Measurements from ENCODE around the gene CYP27C1. TPM values are rescaled to one million over a fixed set of nuclear protein-coding genes. Genes with fewer than 3 reads are reported as not detected.
A peak's percentile ranks its signal among the peaks of the same experiment; 100 is the strongest.

The CYP27C1 gene
- total and polyA plus RNA-seq, 2 experiments from 2014 or later: 1.8 to 2.9 TPM

DNA sequence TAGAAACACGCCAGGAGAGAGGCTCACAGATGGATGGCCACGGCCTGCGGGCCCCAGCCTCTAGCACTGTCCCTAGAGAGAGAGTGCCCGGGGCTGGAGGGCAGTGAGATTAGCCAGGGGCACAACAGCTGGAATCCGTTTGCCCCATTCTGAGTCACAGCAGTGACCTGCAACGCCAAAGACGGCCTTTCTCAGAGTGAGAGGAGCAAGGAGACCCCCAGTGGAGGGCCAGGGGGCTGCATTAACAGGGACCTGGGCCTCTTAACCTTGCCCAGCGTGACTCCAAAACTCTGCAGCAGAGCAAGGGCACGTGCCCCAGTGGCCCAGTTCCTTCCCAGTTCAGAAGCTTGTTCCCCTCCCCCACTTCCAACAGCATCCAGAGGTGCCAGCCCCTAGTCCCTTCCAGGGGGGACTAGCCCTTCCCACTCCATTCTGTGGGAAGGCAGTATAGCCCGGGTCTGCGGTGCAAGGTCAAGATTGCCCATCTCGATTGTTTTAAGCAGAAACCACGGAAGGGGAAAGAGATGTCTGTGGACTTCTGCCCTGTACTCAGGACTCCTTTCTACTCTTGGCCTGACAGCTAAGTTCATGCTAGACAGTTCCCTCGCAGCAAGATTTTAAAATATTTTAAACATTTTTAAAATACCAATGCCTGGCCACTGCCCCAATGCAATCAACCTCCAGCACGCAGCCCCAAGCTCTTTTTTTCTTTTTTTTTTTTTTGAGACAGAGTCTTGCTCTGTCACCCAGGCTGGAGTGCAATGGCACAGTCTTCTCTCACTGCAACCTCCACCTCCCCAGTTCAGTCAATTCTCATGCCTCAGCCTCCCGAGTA, 62.2 kb downstream of the CYP27C1 start:
- H3K27ac ChIP-seq (ENCODE audit: low read depth): no peak overlapping the region
- H3K4me1 ChIP-seq (ENCODE audit: insufficient read depth): peaks cover 12% of the 10 kb centered on the region
- H3K27me3 ChIP-seq (ENCODE audit: insufficient read depth): no peaks in the 10 kb centered on the region
- peak; percentile 89 for DNase-seq (ENCODE audit: low spot score)
- no peaks in the 10 kb centered on the region for H4K20me1 ChIP-seq (replicated peaks; ENCODE audit: insufficient read depth)
- peaks cover 20% of the 10 kb centered on the region for H3K27me3 Mint-ChIP-seq (ENCODE audit: insufficient read depth, low read depth, poor library complexity)
- no peak overlapping the region for H3K4me3 Mint-ChIP-seq
- no peaks in the 10 kb centered on the region for H3K36me3 ChIP-seq (ENCODE audit: insufficient read depth)
- peak; percentile 98 for ATAC-seq
- H3F3A ChIP-seq (replicated peaks; ENCODE audit: low read depth): no peaks in the 10 kb centered on the region
- H3K79me2 ChIP-seq (replicated peaks; ENCODE audit: insufficient read depth): no peaks in the 10 kb centered on the region
- peaks cover 3% of the 10 kb centered on the region; the same call in 1 of the 3 replicates for H3K9me3 Mint-ChIP-seq
- H3K4me1 Mint-ChIP-seq: peaks cover 17% of the 10 kb centered on the region; the same call in 2 of the 3 replicates
- H3K9me2 ChIP-seq (ENCODE audit: insufficient read depth): no peaks in the 10 kb centered on the region
- H3K27ac Mint-ChIP-seq: no peak overlapping the region
- H2AFZ ChIP-seq: peak overlapping the region; percentile 97
- TF ChIP-seq, protein P1, sequence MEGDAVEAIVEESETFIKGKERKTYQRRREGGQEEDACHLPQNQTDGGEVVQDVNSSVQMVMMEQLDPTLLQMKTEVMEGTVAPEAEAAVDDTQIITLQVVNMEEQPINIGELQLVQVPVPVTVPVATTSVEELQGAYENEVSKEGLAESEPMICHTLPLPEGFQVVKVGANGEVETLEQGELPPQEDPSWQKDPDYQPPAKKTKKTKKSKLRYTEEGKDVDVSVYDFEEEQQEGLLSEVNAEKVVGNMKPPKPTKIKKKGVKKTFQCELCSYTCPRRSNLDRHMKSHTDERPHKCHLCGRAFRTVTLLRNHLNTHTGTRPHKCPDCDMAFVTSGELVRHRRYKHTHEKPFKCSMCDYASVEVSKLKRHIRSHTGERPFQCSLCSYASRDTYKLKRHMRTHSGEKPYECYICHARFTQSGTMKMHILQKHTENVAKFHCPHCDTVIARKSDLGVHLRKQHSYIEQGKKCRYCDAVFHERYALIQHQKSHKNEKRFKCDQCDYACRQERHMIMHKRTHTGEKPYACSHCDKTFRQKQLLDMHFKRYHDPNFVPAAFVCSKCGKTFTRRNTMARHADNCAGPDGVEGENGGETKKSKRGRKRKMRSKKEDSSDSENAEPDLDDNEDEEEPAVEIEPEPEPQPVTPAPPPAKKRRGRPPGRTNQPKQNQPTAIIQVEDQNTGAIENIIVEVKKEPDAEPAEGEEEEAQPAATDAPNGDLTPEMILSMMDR (conservative IDR thresholded peaks at IDR 0.05; ENCODE audit: low read depth in 2 of 2): peak; percentile 59 to 79
- no peak for TF ChIP-seq STAT1 (IDR thresholded peaks at IDR 0.05; ENCODE audit: unreplicated experiment)
- H3K36me3 Mint-ChIP-seq (ENCODE audit: low read depth): no peaks in the 10 kb centered on the region
- no peak overlapping the region for H3K4me2 ChIP-seq
- no peak overlapping the region for H3K4me3 ChIP-seq

DNA sequence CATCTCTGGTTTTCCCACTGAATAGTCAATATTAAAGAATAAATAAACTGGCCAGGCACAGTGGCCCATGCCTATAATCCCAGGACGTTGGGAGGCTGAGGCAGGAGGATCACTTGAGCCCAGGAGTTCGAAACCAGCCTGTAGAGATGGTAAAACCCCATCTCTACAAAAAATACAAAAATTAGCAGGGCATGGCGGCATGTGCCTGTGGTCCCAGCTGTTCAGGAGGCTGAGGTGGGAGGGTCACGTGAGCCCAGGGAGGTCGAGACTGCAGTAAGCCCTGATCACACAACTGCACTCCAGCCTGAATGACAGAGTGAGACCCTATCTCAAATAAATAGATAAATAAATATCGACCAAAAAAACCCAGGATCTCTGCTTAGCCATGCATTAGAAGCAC, 63.0 kb downstream of the CYP27C1 start:
- H3K27ac Mint-ChIP-seq: no peak overlapping the region
- peaks cover 20% of the 10 kb centered on the region for H3K27me3 Mint-ChIP-seq (ENCODE audit: insufficient read depth, low read depth, poor library complexity)
- no peak for DNase-seq (ENCODE audit: low spot score)
- Histone ChIP-seq H3K27ac (ENCODE audit: low read depth) (no peak overlapping the region), H3F3A (replicated peaks; ENCODE audit: low read depth) (no peaks in the 10 kb centered on the region), H4K20me1 (replicated peaks; ENCODE audit: insufficient read depth) (no peaks in the 10 kb centered on the region), H3K9me2 (ENCODE audit: insufficient read depth) (no peaks in the 10 kb centered on the region), H3K27me3 (ENCODE audit: insufficient read depth) (no peaks in the 10 kb centered on the region), H3K79me2 (replicated peaks; ENCODE audit: insufficient read depth) (no peaks in the 10 kb centered on the region), H3K4me2 (no peak overlapping the region), H3K4me3 (no peak overlapping the region), H2AFZ (peak overlapping the region; percentile 97; the same call in 1 of the 2 replicates), H3K4me1 (ENCODE audit: insufficient read depth) (peaks cover 12% of the 10 kb centered on the region), H3K36me3 (ENCODE audit: insufficient read depth) (no peaks in the 10 kb centered on the region)
- peaks cover 6% of the 10 kb centered on the region; the same call in 2 of the 3 replicates for H3K9me3 Mint-ChIP-seq
- ATAC-seq: no peak
- TF ChIP-seq, protein P2, sequence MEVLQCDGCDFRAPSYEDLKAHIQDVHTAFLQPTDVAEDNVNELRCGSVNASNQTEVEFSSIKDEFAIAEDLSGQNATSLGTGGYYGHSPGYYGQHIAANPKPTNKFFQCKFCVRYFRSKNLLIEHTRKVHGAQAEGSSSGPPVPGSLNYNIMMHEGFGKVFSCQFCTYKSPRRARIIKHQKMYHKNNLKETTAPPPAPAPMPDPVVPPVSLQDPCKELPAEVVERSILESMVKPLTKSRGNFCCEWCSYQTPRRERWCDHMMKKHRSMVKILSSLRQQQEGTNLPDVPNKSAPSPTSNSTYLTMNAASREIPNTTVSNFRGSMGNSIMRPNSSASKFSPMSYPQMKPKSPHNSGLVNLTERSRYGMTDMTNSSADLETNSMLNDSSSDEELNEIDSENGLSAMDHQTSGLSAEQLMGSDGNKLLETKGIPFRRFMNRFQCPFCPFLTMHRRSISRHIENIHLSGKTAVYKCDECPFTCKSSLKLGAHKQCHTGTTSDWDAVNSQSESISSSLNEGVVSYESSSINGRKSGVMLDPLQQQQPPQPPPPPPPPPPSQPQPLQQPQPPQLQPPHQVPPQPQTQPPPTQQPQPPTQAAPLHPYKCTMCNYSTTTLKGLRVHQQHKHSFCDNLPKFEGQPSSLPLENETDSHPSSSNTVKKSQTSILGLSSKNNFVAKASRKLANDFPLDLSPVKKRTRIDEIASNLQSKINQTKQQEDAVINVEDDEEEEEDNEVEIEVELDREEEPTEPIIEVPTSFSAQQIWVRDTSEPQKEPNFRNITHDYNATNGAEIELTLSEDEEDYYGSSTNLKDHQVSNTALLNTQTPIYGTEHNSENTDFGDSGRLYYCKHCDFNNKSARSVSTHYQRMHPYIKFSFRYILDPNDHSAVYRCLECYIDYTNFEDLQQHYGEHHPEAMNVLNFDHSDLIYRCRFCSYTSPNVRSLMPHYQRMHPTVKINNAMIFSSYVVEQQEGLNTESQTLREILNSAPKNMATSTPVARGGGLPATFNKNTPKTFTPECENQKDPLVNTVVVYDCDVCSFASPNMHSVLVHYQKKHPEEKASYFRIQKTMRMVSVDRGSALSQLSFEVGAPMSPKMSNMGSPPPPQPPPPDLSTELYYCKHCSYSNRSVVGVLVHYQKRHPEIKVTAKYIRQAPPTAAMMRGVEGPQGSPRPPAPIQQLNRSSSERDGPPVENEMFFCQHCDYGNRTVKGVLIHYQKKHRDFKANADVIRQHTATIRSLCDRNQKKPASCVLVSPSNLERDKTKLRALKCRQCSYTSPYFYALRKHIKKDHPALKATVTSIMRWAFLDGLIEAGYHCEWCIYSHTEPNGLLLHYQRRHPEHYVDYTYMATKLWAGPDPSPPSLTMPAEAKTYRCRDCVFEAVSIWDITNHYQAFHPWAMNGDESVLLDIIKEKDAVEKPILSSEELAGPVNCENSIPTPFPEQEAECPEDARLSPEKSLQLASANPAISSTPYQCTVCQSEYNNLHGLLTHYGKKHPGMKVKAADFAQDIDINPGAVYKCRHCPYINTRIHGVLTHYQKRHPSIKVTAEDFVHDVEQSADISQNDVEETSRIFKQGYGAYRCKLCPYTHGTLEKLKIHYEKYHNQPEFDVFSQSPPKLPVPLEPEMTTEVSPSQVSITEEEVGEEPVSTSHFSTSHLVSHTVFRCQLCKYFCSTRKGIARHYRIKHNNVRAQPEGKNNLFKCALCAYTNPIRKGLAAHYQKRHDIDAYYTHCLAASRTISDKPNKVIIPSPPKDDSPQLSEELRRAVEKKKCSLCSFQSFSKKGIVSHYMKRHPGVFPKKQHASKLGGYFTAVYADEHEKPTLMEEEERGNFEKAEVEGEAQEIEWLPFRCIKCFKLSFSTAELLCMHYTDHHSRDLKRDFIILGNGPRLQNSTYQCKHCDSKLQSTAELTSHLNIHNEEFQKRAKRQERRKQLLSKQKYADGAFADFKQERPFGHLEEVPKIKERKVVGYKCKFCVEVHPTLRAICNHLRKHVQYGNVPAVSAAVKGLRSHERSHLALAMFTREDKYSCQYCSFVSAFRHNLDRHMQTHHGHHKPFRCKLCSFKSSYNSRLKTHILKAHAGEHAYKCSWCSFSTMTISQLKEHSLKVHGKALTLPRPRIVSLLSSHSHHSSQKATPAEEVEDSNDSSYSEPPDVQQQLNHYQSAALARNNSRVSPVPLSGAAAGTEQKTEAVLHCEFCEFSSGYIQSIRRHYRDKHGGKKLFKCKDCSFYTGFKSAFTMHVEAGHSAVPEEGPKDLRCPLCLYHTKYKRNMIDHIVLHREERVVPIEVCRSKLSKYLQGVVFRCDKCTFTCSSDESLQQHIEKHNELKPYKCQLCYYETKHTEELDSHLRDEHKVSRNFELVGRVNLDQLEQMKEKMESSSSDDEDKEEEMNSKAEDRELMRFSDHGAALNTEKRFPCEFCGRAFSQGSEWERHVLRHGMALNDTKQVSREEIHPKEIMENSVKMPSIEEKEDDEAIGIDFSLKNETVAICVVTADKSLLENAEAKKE (CRISPR knock-in tag; IDR thresholded peaks at IDR 0.05): no peak
- TF ChIP-seq JUNB (IDR thresholded peaks at IDR 0.05; ENCODE audit: unreplicated experiment): no peak
- no peak overlapping the region for H3K4me3 Mint-ChIP-seq
- H3K36me3 Mint-ChIP-seq (ENCODE audit: low read depth): no peaks in the 10 kb centered on the region
- peaks cover 17% of the 10 kb centered on the region; the same call in 2 of the 3 replicates for H3K4me1 Mint-ChIP-seq

All from GM23338 (cell line).